Hematopoietic multipotent progenitor cell (in vitro differentiated cells): ENCODE data around the gene PASD1. TPM values are rescaled to one million over a fixed set of nuclear protein-coding genes. Genes with fewer than 3 reads are reported as not detected.

Experiments
- total RNA-seq: library from RNA; depleted of rRNA; stranded (reverse); fragments of >200 nt; gene quantifications from one replicate; pipeline ENCODE4 v1.2.3, GENCODE V29; 2012

Gene PASD1
- total RNA-seq, 1 donor: not detected

Other genes starting within 250 kb of the PASD1 start
- 36.4 TPM for gene VMA21, start 166.5 kb upstream of the PASD1 start, total RNA-seq
- not detected for gene PRRG3, start 131.8 kb downstream of the PASD1 start, total RNA-seq
- not detected for gene FATE1, start 152.4 kb downstream of the PASD1 start, total RNA-seq
- gene CNGA2, start 171.1 kb downstream of the PASD1 start, total RNA-seq: not detected